KBM-7 (cell line): ENCODE data around the gene GALNT1.

Experiments
- DNase-seq: peaks from one replicate; pipeline ENCODE4 v3.0.0-alpha.2; 2015
- in situ Hi-C: fragments of 300-500 bp; cut with MboI; formaldehyde crosslinking; loops from 2 replicates; pipeline ENCODE4 v1.14.3; 2020; ENCODE audit warnings: low sequenced_read_pairs, low pct_unique_long_range_greater_than_20kb, mixed read lengths

The GALNT1 gene

GRCh38 chr18:35646449-35646848 is 64.9 kb downstream of the GALNT1 start:
- DNase-seq = no peak
- in situ Hi-C loops = no loop called here

GRCh38 chr18:35653392-35654135 is 72.0 kb downstream of the GALNT1 start:
- peak; percentile 27 for DNase-seq
- in situ Hi-C loops = no loop called here

- DNase-seq = no peak
- in situ Hi-C loops = no loop called here
Observed at GRCh38 chr18:35658112-35658511, 76.6 kb downstream of the GALNT1 start.

GRCh38 chr18:35661483-35662146 is 80.1 kb downstream of the GALNT1 start:
- in situ Hi-C loops = no loop called here
- peak; percentile 6 for DNase-seq

- in situ Hi-C loops = no loop called here
- no peak for DNase-seq
Observed at GRCh38 chr18:35662293-35663062, 80.9 kb downstream of the GALNT1 start.

- in situ Hi-C loops = no loop called here
- no peak for DNase-seq
Observed at GRCh38 chr18:35671966-35672603, 90.5 kb downstream of the GALNT1 start.

GRCh38 chr18:35672897-35673296 is 91.4 kb downstream of the GALNT1 start:
- in situ Hi-C loops = no loop called here
- DNase-seq = no peak

GRCh38 chr18:35673682-35674081 is 92.1 kb downstream of the GALNT1 start:
- in situ Hi-C loops = no loop called here

GRCh38 chr18:35680139-35680551 is 98.6 kb downstream of the GALNT1 start:
- in situ Hi-C loops = no loop called here
- DNase-seq = no peak

More at GRCh38 chr18:35673682-35674081, 92.1 kb downstream of the GALNT1 start:
- no peak for DNase-seq

- no peak for DNase-seq
- in situ Hi-C loops = no loop called here
Observed at GRCh38 chr18:35682281-35682867, 100.8 kb downstream of the GALNT1 start.

GRCh38 chr18:35683021-35683420 is 101.5 kb downstream of the GALNT1 start:
- no peak for DNase-seq
- in situ Hi-C loops = no loop called here

GRCh38 chr18:35688757-35689156 is 107.2 kb downstream of the GALNT1 start:
- no peak for DNase-seq

GRCh38 chr18:35689728-35690127 is 108.2 kb downstream of the GALNT1 start:
- in situ Hi-C loops = no loop called here
- DNase-seq = no peak

More at GRCh38 chr18:35688757-35689156, 107.2 kb downstream of the GALNT1 start:
- in situ Hi-C loops = no loop called here

GRCh38 chr18:35691625-35692024 is 110.1 kb downstream of the GALNT1 start:
- no peak for DNase-seq
- in situ Hi-C loops = no loop called here

- DNase-seq = no peak
- in situ Hi-C loops = no loop called here
Observed at GRCh38 chr18:35692866-35693265, 111.3 kb downstream of the GALNT1 start.

GRCh38 chr18:35693829-35694228 is 112.3 kb downstream of the GALNT1 start:
- in situ Hi-C loops = no loop called here

GRCh38 chr18:35694808-35695207 is 113.3 kb downstream of the GALNT1 start:
- DNase-seq = no peak
- in situ Hi-C loops = no loop called here

More at GRCh38 chr18:35693829-35694228, 112.3 kb downstream of the GALNT1 start:
- DNase-seq = peak; percentile 41

GRCh38 chr18:35695384-35695783 is 113.8 kb downstream of the GALNT1 start:
- no peak for DNase-seq
- in situ Hi-C loops = no loop called here

GRCh38 chr18:35695803-35696202 is 114.3 kb downstream of the GALNT1 start:
- DNase-seq = no peak
- in situ Hi-C loops = no loop called here
